H1 (cell line): ENCODE measurements around the gene CDK4. TPM values are rescaled to one million over a fixed set of nuclear protein-coding genes. Genes with fewer than 3 reads are reported as not detected.

Experiments used
- CTCF ChIA-PET: fragments of 300-600 bp; sonication (Branson Sonifier 250); formaldehyde crosslinking; loops from one replicate; lab custom pipeline; 2021; ENCODE audit not compliant: partially characterized antibody; lab: Charles Lee
- POLR2A ChIA-PET: fragments of 300-600 bp; sonication (Branson Sonifier 250); formaldehyde crosslinking; loops from one replicate; lab custom pipeline; 2021; ENCODE audit warnings: inconsistent platforms; ENCODE audit not compliant: partially characterized antibody; lab: Charles Lee
- DNase-seq, 2 experiments: peaks; one replicate each; pipeline versions ENCODE4 v3.0.0 to v3.0.0-alpha.2; 2010 to 2022; ENCODE audit warnings: low spot score in 2 of 2, low read depth in 1 of 2, mixed read lengths in 1 of 2
- FAIRE-seq: peaks from 2 replicates; lab custom pipeline; 2011; peaks lifted over from hg19 to GRCh38; lab: Jason Lieb, UNC
- H2AFZ ChIP-seq: 2 replicates; pipeline ENCODE4 v1.8.1; 2012; ENCODE audit warnings: low read length, inconsistent platforms
- H2AK5ac ChIP-seq: 2 replicates; pipeline ENCODE4 v1.6.1; 2013; ENCODE audit warnings: low read depth, low read length
- H2BK120ac ChIP-seq: replicated peaks from 2 replicates; pipeline ENCODE3; 2013; ENCODE audit warnings: low read depth, low read length, inconsistent platforms
- H2BK12ac ChIP-seq: 2 replicates; pipeline ENCODE4 v1.6.1; 2013; ENCODE audit warnings: low read depth, low read length
- H2BK15ac ChIP-seq: 2 replicates; pipeline ENCODE4 v1.6.1; 2013; ENCODE audit warnings: low read length
- H2BK20ac ChIP-seq: 2 replicates; pipeline ENCODE4 v1.6.1; 2013; ENCODE audit warnings: low read length
- H2BK5ac ChIP-seq: 2 replicates; pipeline ENCODE4 v1.6.1; 2013; ENCODE audit warnings: low read depth, low read length
- H3K14ac ChIP-seq: 2 replicates; pipeline ENCODE4 v1.6.1; 2013; ENCODE audit warnings: inconsistent platforms; ENCODE audit not compliant: insufficient read length
- H3K18ac ChIP-seq: 2 replicates; pipeline ENCODE4 v1.6.1; 2013; ENCODE audit warnings: low read length; ENCODE audit errors: extremely low read depth
- H3K23ac ChIP-seq: 2 replicates; pipeline ENCODE4 v1.6.1; 2013; ENCODE audit warnings: inconsistent platforms; ENCODE audit not compliant: insufficient read length
- H3K23me2 ChIP-seq: 2 replicates; pipeline ENCODE4 v1.6.1; 2013; ENCODE audit warnings: low read depth, low read length
- H3K27ac ChIP-seq: 2 replicates; pipeline ENCODE4 v1.6.1; 2011; ENCODE audit warnings: low read depth, low read length, inconsistent platforms
- H3K27me3 ChIP-seq, 4 experiments: replicated peaks in 1 of 4; 1 replicate in 1 of 4; 2 replicates in 3 of 4; pipeline versions ENCODE4 v1.6.1 to v1.8.1; 2011 to 2013; ENCODE audit warnings: low read length in 3 of 4, mild to moderate bottlenecking in 3 of 4, inconsistent platforms in 2 of 4, mixed read lengths in 2 of 4, moderate library complexity in 1 of 4; ENCODE audit not compliant: control insufficient read depth in 3 of 4, insufficient read depth in 3 of 4; ENCODE audit errors: extremely low read depth in 1 of 4
- H3K36me3 ChIP-seq, 4 experiments: 2 replicates each; pipeline versions ENCODE4 v1.6.1 to v1.8.1; 2011 to 2013; ENCODE audit warnings: mild to moderate bottlenecking in 4 of 4, low read length in 3 of 4, moderate library complexity in 2 of 4, control low read depth in 1 of 4, inconsistent platforms in 1 of 4; ENCODE audit not compliant: insufficient read depth in 4 of 4, control insufficient read depth in 2 of 4
- H3K4ac ChIP-seq: replicated peaks from 2 replicates; pipeline ENCODE3; 2013; ENCODE audit warnings: low read length, low read depth, mixed read lengths, inconsistent platforms; ENCODE audit not compliant: insufficient read length
- H3K4me1 ChIP-seq, 4 experiments: replicated peaks in 1 of 4; 1 replicate in 1 of 4; 2 replicates in 3 of 4; pipeline versions ENCODE4 v1.6.1 to v1.8.1; 2011 to 2013; ENCODE audit warnings: low read length in 3 of 4, inconsistent platforms in 2 of 4, mixed read lengths in 1 of 4; ENCODE audit not compliant: insufficient read depth in 4 of 4, control insufficient read depth in 3 of 4
- H3K4me2 ChIP-seq, 2 experiments: 2 replicates each; pipeline versions ENCODE4 v1.6.1 to v1.8.1; 2011 to 2013; ENCODE audit warnings: low read depth in 2 of 2, low read length in 2 of 2, control low read depth in 1 of 2, inconsistent platforms in 1 of 2, mild to moderate bottlenecking in 1 of 2; ENCODE audit not compliant: insufficient read depth in 1 of 2
- H3K4me3 ChIP-seq, 4 experiments: fragments of 200-600, 300-600 bp in 1 of 4; sonication (generic), shearing (Covaris generic), sonication (Bioruptor Twin) in 1 of 4; 2 replicates each; pipeline versions ENCODE4 v1.5.1 to v1.8.1; 2011 to 2016; ENCODE audit warnings: low read length in 4 of 4, low read depth in 3 of 4, control low read depth in 2 of 4, inconsistent platforms in 2 of 4, mild to moderate bottlenecking in 2 of 4, mixed read lengths in 1 of 4, moderate library complexity in 1 of 4; ENCODE audit not compliant: insufficient read depth in 2 of 4; ENCODE audit errors: extremely low read depth in 1 of 4
- H3K56ac ChIP-seq: replicated peaks from 2 replicates; pipeline ENCODE3; 2013; ENCODE audit warnings: low read depth, mild to moderate bottlenecking, mixed read lengths, low read length, inconsistent platforms; ENCODE audit not compliant: insufficient read length
- H3K79me1 ChIP-seq: 2 replicates; pipeline ENCODE4 v1.6.1; 2013; ENCODE audit warnings: low read depth, low read length, control low read depth
- H3K79me2 ChIP-seq, 2 experiments: 2 replicates each; pipeline versions ENCODE4 v1.6.1 to v1.8.1; 2012 to 2013; ENCODE audit warnings: low read length in 2 of 2, mild to moderate bottlenecking in 2 of 2, inconsistent platforms in 1 of 2; ENCODE audit not compliant: insufficient read depth in 2 of 2, control insufficient read depth in 1 of 2
- H3K9ac ChIP-seq, 4 experiments: replicated peaks in 1 of 4; 1 replicate in 1 of 4; 2 replicates in 3 of 4; pipeline versions ENCODE4 v1.6.1 to v1.8.1; 2011 to 2013; ENCODE audit warnings: low read depth in 3 of 4, low read length in 3 of 4, control low read depth in 2 of 4, mild to moderate bottlenecking in 2 of 4, moderate library complexity in 2 of 4, inconsistent platforms in 1 of 4; ENCODE audit errors: extremely low read depth in 1 of 4
- H3K9me3 ChIP-seq, 2 experiments: 2 replicates each; pipeline versions ENCODE4 v1.6.1 to v1.8.1; 2012 to 2013; ENCODE audit warnings: mild to moderate bottlenecking in 2 of 2, moderate library complexity in 2 of 2, control low read depth in 1 of 2, inconsistent platforms in 1 of 2, low read depth in 1 of 2, low read length in 1 of 2, mixed read lengths in 1 of 2; ENCODE audit not compliant: insufficient read depth in 2 of 2
- H4K20me1 ChIP-seq, 2 experiments: replicated peaks in 1 of 2; 2 replicates each; pipeline versions ENCODE3 to v1.8.1; 2011 to 2013; ENCODE audit warnings: inconsistent platforms in 2 of 2, low read length in 2 of 2, mild to moderate bottlenecking in 1 of 2; ENCODE audit not compliant: insufficient read depth in 2 of 2, control insufficient read depth in 1 of 2
- H4K5ac ChIP-seq: 2 replicates; pipeline ENCODE4 v1.6.1; 2013; ENCODE audit warnings: low read length, low read depth, mixed read lengths, inconsistent platforms; ENCODE audit not compliant: insufficient read length
- H4K8ac ChIP-seq: 2 replicates; pipeline ENCODE4 v1.8.0; 2013; ENCODE audit warnings: mild to moderate bottlenecking, moderate library complexity, low read length, inconsistent platforms; ENCODE audit not compliant: insufficient read depth; ENCODE audit errors: extremely low read depth
- H4K91ac ChIP-seq: replicated peaks from 2 replicates; pipeline ENCODE3; 2013; ENCODE audit warnings: low read length, mixed read lengths, inconsistent platforms; ENCODE audit not compliant: insufficient read length
- GTF2F1 ChIP-seq: IDR thresholded peaks from 2 replicates; pipeline ENCODE4 v1.6.1; 2012; ENCODE audit warnings: low read depth, low read length, improper control_type of control experiment, borderline replicate concordance
- KDM4A ChIP-seq: IDR thresholded peaks from one replicate; pipeline ENCODE4 v1.7.1; 2012; ENCODE audit warnings: low read depth, mild to moderate bottlenecking, moderate library complexity, low read length, inconsistent platforms; ENCODE audit not compliant: severe bottlenecking
- POLR2A ChIP-seq, 2 experiments: IDR thresholded peaks; 1 replicate in 1 of 2; 2 replicates in 1 of 2; pipeline ENCODE4 v1.6.1; 2011; ENCODE audit warnings: low read depth in 2 of 2, low read length in 2 of 2, mild to moderate bottlenecking in 2 of 2; ENCODE audit errors: control extremely low read depth in 1 of 2
- RXRA ChIP-seq: IDR thresholded peaks from 2 replicates; pipeline ENCODE4 v1.6.1; 2011; ENCODE audit warnings: low read depth, mild to moderate bottlenecking, low read length, moderate library complexity; ENCODE audit not compliant: insufficient read depth
- WGBS, 2 experiments: shearing (Covaris generic) in 1 of 2; methylation state at CpG; one replicate each; pipeline versions ENCODE4 v1.1.6 to v1.1.7; 2013 to 2015; ENCODE audit warnings: low lambda C conversion rate in 2 of 2, mixed read lengths in 2 of 2, inconsistent platforms in 1 of 2, low coverage in 1 of 2, missing lambda C conversion rate in 1 of 2; ENCODE audit not compliant: insufficient replicate concordance in 2 of 2, insufficient coverage in 1 of 2, insufficient read length in 1 of 2; ENCODE audit errors: extremely low coverage in 1 of 2, missing lambda C conversion rate in 1 of 2; 5-methylcytosine and 5-hydroxymethylcytosine counted together
- polyA plus RNA-seq, 7 experiments: library from polyadenylated mRNA; depleted of rRNA in 3 of 7; stranded (reverse) in 5 of 7; unstranded in 2 of 7; fragments of >200 nt in 5 of 7; fragments of 200-250 nt in 2 of 7; gene quantifications; 1 replicate in 5 of 7; 2 replicates in 1 of 7; 4 replicates in 1 of 7; pipeline versions ENCODE4 v1.2.1 to v1.2.3, GENCODE V29; 2011 to 2013; ENCODE audit warnings: missing spikeins in 2 of 7, mixed read lengths in 2 of 7
- total RNA-seq: library from RNA; stranded (reverse); fragmentation: NEBNext Ultra II Directional; extraction: Animal tissue kit (Norgen Biotek cat#: 25700); gene quantifications from 2 replicates; pipeline ENCODE4 v1.2.1, GENCODE V29; 2021

Gene CDK4
- total and polyA plus RNA-seq, 2 of the 8 experiments (the other 6 are each of a cell fraction or from before 2014, with no cell fraction given): 174 to 368 TPM

GRCh38 chr12:57734591-57734990 lies 17.5 kb downstream of the CDK4 start:
- Histone ChIP-seq H3K56ac (no peak overlapping the region), H2AK5ac (no peak overlapping the region), H3K79me2 (no peaks in the 10 kb centered on the region), H3K36me3 (peaks cover 0 to 6% (median 0%) of the 10 kb centered on the region in 4 experiments; a peak in 1 of 8 replicates), H3K14ac (no peak overlapping the region), H2BK15ac (no peak overlapping the region), H2AFZ (no peak overlapping the region), H3K4me2 (no peak overlapping the region; a peak in 1 of 4 replicates), H4K8ac (no peak overlapping the region), H2BK12ac (no peak overlapping the region), H2BK120ac (no peak overlapping the region), H4K20me1 (peaks cover 0 to 17% of the 10 kb centered on the region in 2 experiments), H2BK5ac (no peak overlapping the region), H3K27ac (no peak overlapping the region), H3K9ac (no peak overlapping the region), H4K91ac (no peak overlapping the region), H3K79me1 (no peaks in the 10 kb centered on the region), H4K5ac (no peak overlapping the region), H3K9me3 (no peaks in the 10 kb centered on the region; a peak in 1 of 4 replicates), H3K18ac (no peak overlapping the region), H3K4me3 (no peak overlapping the region), H2BK20ac (no peak overlapping the region), H3K4me1 (peaks cover 6 to 27% (median 11%) of the 10 kb centered on the region in 4 experiments; a peak in 6 of 7 replicates), H3K27me3 (peaks cover 43 to 97% (median 83%) of the 10 kb centered on the region in 4 experiments), H3K4ac (no peak overlapping the region), H3K23me2 (peaks cover 2% of the 10 kb centered on the region; the same call in 1 of the 2 replicates), H3K23ac (no peak overlapping the region)
- FAIRE-seq (no peak), DNase-seq (no peak)
- WGBS, 2 experiments: 86% methylated on average over 4 of the region's 4 CpGs; no CpG with 5 or more reads in 1 of the 2 experiments
- CTCF ChIA-PET: interaction anchor here (0.9 to 11.2 kb wide), 11 partner anchors 11 to 152 kb away, joined by 4 to 149 read pairs (median 8); partner anchors contain the start of gene B4GALNT1
- POLR2A ChIA-PET: interaction anchor here (1.3 to 5.2 kb wide), 7 partner anchors 10 to 207 kb away, joined by 3 to 59 read pairs (median 4); partner anchors contain the start of genes ARHGEF25, EEF1AKMT3 and METTL1
- no peak for TF ChIP-seq GTF2F1
- no peak for TF ChIP-seq POLR2A (IDR thresholded peaks at IDR 0.05; ENCODE audit: control extremely low read depth in 1 of 2, low read depth in 2 of 2, low read length in 2 of 2)
- TF ChIP-seq KDM4A: no peak
- no peak for TF ChIP-seq RXRA
